Measurements from ENCODE around the gene LAMB4. TPM values are rescaled to one million over a fixed set of nuclear protein-coding genes. Genes with fewer than 3 reads are reported as not detected.

Gene LAMB4
- total and polyA plus RNA-seq, 2 of the 8 experiments (the other 6 are each of a cell fraction or from before 2014, with no cell fraction given): not detected

- Histone ChIP-seq H4K91ac (replicated peaks; ENCODE audit: insufficient read length, low read length) (no peak overlapping the region), H3K18ac (ENCODE audit: extremely low read depth, low read length) (no peak overlapping the region), H3K79me1 (ENCODE audit: low read depth, low read length) (no peaks in the 10 kb centered on the region), H3K79me2 (ENCODE audit: control insufficient read depth in 1 of 2, insufficient read depth in 2 of 2, low read length in 2 of 2) (no peaks in the 10 kb centered on the region), H3K56ac (replicated peaks; ENCODE audit: insufficient read length, low read depth, low read length) (no peak overlapping the region), H3K23me2 (ENCODE audit: low read depth, low read length) (no peaks in the 10 kb centered on the region), H3K9ac (replicated peaks in 1 of 4; ENCODE audit: extremely low read depth in 1 of 4, low read depth in 3 of 4, low read length in 3 of 4) (no peak overlapping the region), H4K8ac (ENCODE audit: extremely low read depth, insufficient read depth, low read length) (no peak overlapping the region), H3K4me3 (ENCODE audit: extremely low read depth in 1 of 4, insufficient read depth in 2 of 4, low read depth in 3 of 4, low read length in 4 of 4) (no peak overlapping the region), H3K4ac (replicated peaks; ENCODE audit: insufficient read length, low read depth, low read length) (no peak overlapping the region), H2BK12ac (ENCODE audit: low read depth, low read length) (no peak overlapping the region), H3K36me3 (ENCODE audit: control insufficient read depth in 2 of 4, insufficient read depth in 4 of 4, low read length in 3 of 4) (no peaks in the 10 kb centered on the region), H4K20me1 (replicated peaks in 1 of 2; ENCODE audit: control insufficient read depth in 1 of 2, insufficient read depth in 2 of 2, low read length in 2 of 2) (no peaks in the 10 kb centered on the region), H3K14ac (ENCODE audit: insufficient read length) (no peak overlapping the region), H2BK15ac (ENCODE audit: low read length) (no peak overlapping the region), H4K5ac (ENCODE audit: insufficient read length, low read depth, low read length) (no peak overlapping the region), H3K4me2 (ENCODE audit: insufficient read depth in 1 of 2, low read depth in 2 of 2, low read length in 2 of 2) (no peak overlapping the region), H2AK5ac (ENCODE audit: low read depth, low read length) (no peak overlapping the region), H3K9me3 (ENCODE audit: insufficient read depth in 2 of 2, low read depth in 1 of 2, low read length in 1 of 2) (no peaks in the 10 kb centered on the region), H2BK120ac (replicated peaks; ENCODE audit: low read depth, low read length) (no peak overlapping the region), H2BK20ac (ENCODE audit: low read length) (no peak overlapping the region), H3K4me1 (replicated peaks in 1 of 4; ENCODE audit: control insufficient read depth in 3 of 4, insufficient read depth in 4 of 4, low read length in 3 of 4) (0 out of 7 replicates have a peak, but pooled peaks cover 0 to 4% (median 0%) of the 10 kb centered on the region in 4 experiments), H3K23ac (ENCODE audit: insufficient read length) (no peak overlapping the region), H2BK5ac (ENCODE audit: low read depth, low read length) (no peak overlapping the region), H3K27ac (ENCODE audit: low read depth, low read length) (no peak overlapping the region), H2AFZ (ENCODE audit: low read length) (no peak overlapping the region; the same call in 1 of the 2 replicates), H3K27me3 (replicated peaks in 1 of 4; ENCODE audit: control insufficient read depth in 3 of 4, extremely low read depth in 1 of 4, insufficient read depth in 3 of 4, low read length in 3 of 4) (no peaks in the 10 kb centered on the region)
- CTCF ChIA-PET (ENCODE audit: partially characterized antibody): interaction anchor here (0.9 kb wide), 1 partner anchor 200 kb away, joined by 4 read pairs; no protein-coding TSS in a partner anchor
- POLR2A ChIA-PET (ENCODE audit: partially characterized antibody): no interaction called here
- no peak for DNase-seq (ENCODE audit: low read depth in 1 of 2, low spot score in 2 of 2)
- WGBS, 2 experiments (ENCODE audit: extremely low coverage in 1 of 2, insufficient coverage in 1 of 2, insufficient read length in 1 of 2, insufficient replicate concordance in 2 of 2, low coverage in 1 of 2, low lambda C conversion rate in 2 of 2, missing lambda C conversion rate in 1 of 2): 92% methylated on average over 1 of the region's 1 CpG; no CpG with 5 or more reads in 1 of the 2 experiments
- TF ChIP-seq BACH1 (IDR thresholded peaks at IDR 0.05; ENCODE audit: low read length) (no peak), ATF3 (IDR thresholded peaks at IDR 0.05; ENCODE audit: insufficient read depth, low read depth, low read length) (no peak), JUND (IDR thresholded peaks at IDR 0.05; ENCODE audit: low read length) (no peak), POU5F1 (IDR thresholded peaks at IDR 0.05; ENCODE audit: low read depth, low read length) (no peak), GABPA (IDR thresholded peaks at IDR 0.05; ENCODE audit: borderline replicate concordance, insufficient read depth, low read length) (no peak), CTBP2 (IDR thresholded peaks at IDR 0.05; ENCODE audit: borderline replicate concordance, insufficient read depth, insufficient read length, low read length) (no peak), CHD1 (IDR thresholded peaks at IDR 0.05; ENCODE audit: low read depth, low read length) (no peak), SIX5 (IDR thresholded peaks at IDR 0.05; ENCODE audit: low read depth, low read length) (no peak), E2F6 (IDR thresholded peaks at IDR 0.05) (no peak), KDM4A (IDR thresholded peaks at IDR 0.05; ENCODE audit: low read depth, low read length, severe bottlenecking) (no peak), HDAC6 (IDR thresholded peaks at IDR 0.05; ENCODE audit: low read depth, low read length) (no peak), CBX5 (IDR thresholded peaks at IDR 0.05; ENCODE audit: low read depth, low read length) (no peak), ZNF274 (IDR thresholded peaks at IDR 0.05; ENCODE audit: borderline replicate concordance, extremely low read depth, low read length) (no peak), SP2 (IDR thresholded peaks at IDR 0.05; ENCODE audit: low read length) (no peak)
- no peak for FAIRE-seq
Observed at GRCh38 chr7:108079276-108079647, 50.9 kb downstream of the LAMB4 start.

Measured in H1 (cell line).